ENCODE data around the gene RABGAP1L. TPM values are rescaled to one million over a fixed set of nuclear protein-coding genes. Genes with fewer than 3 reads are reported as not detected.

The RABGAP1L gene
- total and polyA plus RNA-seq, 2 donors (not counting 3 experiments of a cell fraction or from before 2014, with no cell fraction given) = 6.4 to 22.2 TPM

- no peak overlapping the region for H3K27ac ChIP-seq (ENCODE audit: insufficient read depth, low read depth, low read length)
- BruUV-seq (replicated peaks) = no TSS peak
- H3K27me3 ChIP-seq (ENCODE audit: control insufficient read depth in 2 of 2, insufficient read depth in 2 of 2, low read length in 2 of 2) = peaks cover 0 to 4% of the 10 kb centered on the region in 2 experiments
- dilution Hi-C loops (cut with MboI; ENCODE audit: extremely low pct_ligation_motif_present, low sequenced_read_pairs) (no loop called here), intact Hi-C loops (cut with micrococcal nuclease) (no loop called here)
- H3K9ac ChIP-seq (replicated peaks; ENCODE audit: extremely low read depth, insufficient read depth, low read length) = no peak overlapping the region
- FAIRE-seq (no peak), DNase-seq (ENCODE audit: low read depth, low spot score) (no peak)
- H3K4me1 ChIP-seq (ENCODE audit: control insufficient read depth, extremely low read depth, insufficient read depth, low read length) = no peaks in the 10 kb centered on the region
- no peaks in the 10 kb centered on the region for H3K36me3 ChIP-seq (ENCODE audit: control insufficient read depth in 2 of 2, extremely low read depth in 1 of 2, insufficient read depth in 2 of 2, low read length in 2 of 2)
- H2AFZ ChIP-seq (ENCODE audit: low read depth, low read length) = no peak overlapping the region
- TF ChIP-seq JUN (IDR thresholded peaks at IDR 0.05; ENCODE audit: borderline replicate concordance, insufficient read depth, insufficient read length, low read depth) (no peak), MYC (IDR thresholded peaks at IDR 0.05; ENCODE audit: low read depth, low read length) (no peak), EZH2 (IDR thresholded peaks at IDR 0.05; ENCODE audit: borderline replicate concordance, low read depth, low read length, severe bottlenecking) (no peak), GATA2 (IDR thresholded peaks at IDR 0.05; ENCODE audit: insufficient read depth, insufficient read length, low read depth, low read length) (no peak), POLR2A (IDR thresholded peaks at IDR 0.05; ENCODE audit: low read depth, low read length) (no peak), MAX (IDR thresholded peaks at IDR 0.05; ENCODE audit: insufficient read depth, insufficient read length) (no peak), CTCF (IDR thresholded peaks at IDR 0.05; ENCODE audit: extremely low read depth in 1 of 2, insufficient read depth in 1 of 2, low read depth in 1 of 2, low read length in 2 of 2) (no peak), FOS (IDR thresholded peaks at IDR 0.05; ENCODE audit: borderline replicate concordance, insufficient read depth, low read length) (no peak), POLR2AphosphoS5 (IDR thresholded peaks at IDR 0.05; ENCODE audit: insufficient read depth, low read depth, low read length) (no peak)
- H3K9me1 ChIP-seq (replicated peaks; ENCODE audit: control insufficient read depth, extremely low read depth, insufficient read depth, low read length) = no peaks in the 10 kb centered on the region
- no peaks in the 10 kb centered on the region for H3K79me2 ChIP-seq (ENCODE audit: control insufficient read depth, insufficient read depth, low read length)
- no peak overlapping the region for H3K4me2 ChIP-seq (ENCODE audit: insufficient read depth, low read length)
- H3K9me3 ChIP-seq (replicated peaks; ENCODE audit: control insufficient read depth, insufficient read depth, low read length) = no peaks in the 10 kb centered on the region
- ChIA-PET CTCF (interaction anchor here (1.0 to 1.7 kb wide), 3 partner anchors 13 to 105 kb away, joined by 3 to 6 read pairs (median 4); no protein-coding TSS in a partner anchor), POLR2A (no interaction called here)
- no peak overlapping the region for H3K4me3 ChIP-seq (replicated peaks in 1 of 3; ENCODE audit: insufficient read depth in 1 of 3, low read depth in 1 of 3, low read length in 3 of 3)
- H4K20me1 ChIP-seq (replicated peaks; ENCODE audit: control insufficient read depth, extremely low read depth, insufficient read depth, low read length) = no peaks in the 10 kb centered on the region
Measured at GRCh38 chr1:174112489-174113162, 46.7 kb upstream of the RABGAP1L start.

All from endothelial cell of umbilical vein (primary cell).